Measurements from ENCODE around the gene TAS2R10.
"Not testable (repeated sequence)": the region's sequence is repeated elsewhere in the genome, so short reads cannot be mapped to it uniquely, and the experiment has no call there.

Gene TAS2R10

GRCh38 chr12:10801741-10802140 is 24.4 kb downstream of the TAS2R10 start:
- no peak overlapping the region for H3K4me3 ChIP-seq (ENCODE audit: low read depth, low read length)
- POLR2A ChIA-PET: no interaction called here
- no peak for DNase-seq (ENCODE audit: low read depth, low spot score)
- CTCF ChIA-PET: no interaction called here
- no peak for TF ChIP-seq CTCF (IDR thresholded peaks at IDR 0.05; ENCODE audit: insufficient read depth, low read length, missing control alignments)

GRCh38 chr12:10794222-10794621 is 31.9 kb downstream of the TAS2R10 start:
- no peak for TF ChIP-seq CTCF (IDR thresholded peaks at IDR 0.05; ENCODE audit: insufficient read depth, low read length, missing control alignments)
- no peak for DNase-seq (ENCODE audit: low read depth, low spot score)
- ChIA-PET CTCF (interaction anchor here (1.5 kb wide), 1 partner anchor 405 kb away, joined by 4 read pairs; no protein-coding TSS in a partner anchor), POLR2A (no interaction called here)
- H3K4me3 ChIP-seq (ENCODE audit: low read depth, low read length): no peak overlapping the region

GRCh38 chr12:10791769-10792168 is 34.4 kb downstream of the TAS2R10 start:
- CTCF ChIA-PET; H3K4me3 ChIP-seq (ENCODE audit: low read depth, low read length); POLR2A ChIA-PET; DNase-seq (ENCODE audit: low read depth, low spot score): not testable (repeated sequence)

GRCh38 chr12:10783252-10783651 is 42.9 kb downstream of the TAS2R10 start:
- ChIA-PET CTCF (no interaction called here), POLR2A (no interaction called here)
- H3K4me3 ChIP-seq (ENCODE audit: low read depth, low read length): no peak overlapping the region
- DNase-seq (ENCODE audit: low read depth, low spot score): no peak
- TF ChIP-seq CTCF (IDR thresholded peaks at IDR 0.05; ENCODE audit: insufficient read depth, low read length, missing control alignments): no peak

GRCh38 chr12:10779103-10779502 is 47.1 kb downstream of the TAS2R10 start:
- TF ChIP-seq CTCF (IDR thresholded peaks at IDR 0.05; ENCODE audit: insufficient read depth, low read length, missing control alignments): no peak
- DNase-seq (ENCODE audit: low read depth, low spot score): no peak
- POLR2A ChIA-PET: no interaction called here
- no peak overlapping the region for H3K4me3 ChIP-seq (ENCODE audit: low read depth, low read length)
- CTCF ChIA-PET: interaction anchor here (1.2 to 3.4 kb wide), 4 partner anchors 8 to 708 kb away, joined by 7 to 17 read pairs (median 9); no protein-coding TSS in a partner anchor

Data from AG04449 (cell line).